Nephron (organoid): Measurements from ENCODE around the gene TRDN.

Experiments used
- H3K27ac Mint-ChIP-seq, 3 experiments: 2 replicates each; pipeline ENCODE4 v1.8.0; 2020; ENCODE audit warnings: mixed read lengths in 3 of 3, mild to moderate bottlenecking in 2 of 3, moderate library complexity in 1 of 3
- H3K27me3 Mint-ChIP-seq: 2 replicates; pipeline ENCODE4 v1.8.0; 2021; ENCODE audit warnings: low read depth, mild to moderate bottlenecking, moderate library complexity, mixed read lengths
- H3K36me3 Mint-ChIP-seq: 2 replicates; pipeline ENCODE4 v1.8.0; 2020; ENCODE audit warnings: low read depth, mixed read lengths
- H3K4me1 Mint-ChIP-seq: 2 replicates; pipeline ENCODE4 v1.8.0; 2020; ENCODE audit warnings: mixed read lengths
- H3K4me3 Mint-ChIP-seq, 3 experiments: 2 replicates each; pipeline ENCODE4 v1.8.0; 2020; ENCODE audit warnings: mild to moderate bottlenecking in 3 of 3, mixed read lengths in 3 of 3, moderate library complexity in 2 of 3
- H3K9me3 Mint-ChIP-seq: 2 replicates; pipeline ENCODE4 v1.8.0; 2020; ENCODE audit warnings: mixed read lengths
- TF ChIP-seq, protein P1 (sequence below), 3 experiments: fragments of 200-600 bp; sonication (generic); IDR thresholded peaks; one replicate each; pipeline ENCODE4 v1.5.0; 2021; ENCODE audit warnings: antibody characterized with exemption in 3 of 3; ENCODE audit not compliant: unreplicated experiment in 3 of 3

The TRDN gene

DNA sequence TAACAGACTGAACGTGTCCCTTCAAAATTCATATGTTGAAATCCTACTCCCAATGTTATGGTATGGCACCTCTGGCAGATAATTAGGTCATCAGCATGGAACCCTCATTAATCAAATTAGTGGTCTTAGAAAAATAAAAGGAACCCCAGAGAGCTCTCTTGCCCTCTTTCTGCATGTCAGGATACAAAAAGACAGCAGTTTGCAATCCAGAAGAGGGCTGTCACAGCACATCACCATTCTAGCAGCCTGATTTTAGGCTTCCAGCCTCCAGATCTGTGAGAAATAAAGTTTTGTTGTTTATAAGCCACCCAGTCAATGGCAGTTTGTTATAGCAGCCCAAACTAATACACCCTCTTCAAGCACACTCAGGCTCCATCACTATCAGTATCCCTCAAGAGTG is 292.9 kb downstream of the TRDN start:
- H3K27ac Mint-ChIP-seq, result no peak overlapping the region
- TF ChIP-seq, protein P1, sequence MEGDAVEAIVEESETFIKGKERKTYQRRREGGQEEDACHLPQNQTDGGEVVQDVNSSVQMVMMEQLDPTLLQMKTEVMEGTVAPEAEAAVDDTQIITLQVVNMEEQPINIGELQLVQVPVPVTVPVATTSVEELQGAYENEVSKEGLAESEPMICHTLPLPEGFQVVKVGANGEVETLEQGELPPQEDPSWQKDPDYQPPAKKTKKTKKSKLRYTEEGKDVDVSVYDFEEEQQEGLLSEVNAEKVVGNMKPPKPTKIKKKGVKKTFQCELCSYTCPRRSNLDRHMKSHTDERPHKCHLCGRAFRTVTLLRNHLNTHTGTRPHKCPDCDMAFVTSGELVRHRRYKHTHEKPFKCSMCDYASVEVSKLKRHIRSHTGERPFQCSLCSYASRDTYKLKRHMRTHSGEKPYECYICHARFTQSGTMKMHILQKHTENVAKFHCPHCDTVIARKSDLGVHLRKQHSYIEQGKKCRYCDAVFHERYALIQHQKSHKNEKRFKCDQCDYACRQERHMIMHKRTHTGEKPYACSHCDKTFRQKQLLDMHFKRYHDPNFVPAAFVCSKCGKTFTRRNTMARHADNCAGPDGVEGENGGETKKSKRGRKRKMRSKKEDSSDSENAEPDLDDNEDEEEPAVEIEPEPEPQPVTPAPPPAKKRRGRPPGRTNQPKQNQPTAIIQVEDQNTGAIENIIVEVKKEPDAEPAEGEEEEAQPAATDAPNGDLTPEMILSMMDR (IDR thresholded peaks at IDR 0.05; ENCODE audit: unreplicated experiment in 3 of 3), result no peak
- no peak overlapping the region for H3K4me3 Mint-ChIP-seq
- no peaks in the 10 kb centered on the region for H3K27me3 Mint-ChIP-seq
- H3K4me1 Mint-ChIP-seq, result no peaks in the 10 kb centered on the region
- no peaks in the 10 kb centered on the region for H3K9me3 Mint-ChIP-seq
- no peaks in the 10 kb centered on the region for H3K36me3 Mint-ChIP-seq

DNA sequence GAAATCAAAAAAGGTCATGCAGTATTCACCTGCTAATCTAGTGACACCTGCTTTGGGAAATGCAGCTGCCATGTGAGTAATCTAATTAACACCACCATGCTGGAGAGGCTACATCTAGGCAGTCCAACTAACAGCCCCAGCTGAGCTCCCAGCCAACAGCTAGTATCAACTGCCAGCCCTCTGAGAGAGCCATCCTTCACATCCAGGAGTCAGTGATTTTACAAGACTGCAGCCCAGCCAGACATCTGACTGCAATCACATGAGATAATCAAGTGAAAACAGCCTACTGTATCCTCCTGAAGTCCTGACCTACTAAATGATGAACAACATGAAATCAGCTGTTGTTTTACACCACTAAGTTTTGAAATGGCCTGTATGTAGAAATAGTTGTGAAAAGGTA is 298.4 kb downstream of the TRDN start:
- H3K27ac Mint-ChIP-seq, result no peak overlapping the region
- TF ChIP-seq, protein P1 (IDR thresholded peaks at IDR 0.05; ENCODE audit: unreplicated experiment in 3 of 3), result no peak
- no peaks in the 10 kb centered on the region for H3K36me3 Mint-ChIP-seq
- H3K4me3 Mint-ChIP-seq, result no peak overlapping the region
- H3K4me1 Mint-ChIP-seq, result no peaks in the 10 kb centered on the region
- no peaks in the 10 kb centered on the region for H3K9me3 Mint-ChIP-seq
- H3K27me3 Mint-ChIP-seq, result no peaks in the 10 kb centered on the region

DNA sequence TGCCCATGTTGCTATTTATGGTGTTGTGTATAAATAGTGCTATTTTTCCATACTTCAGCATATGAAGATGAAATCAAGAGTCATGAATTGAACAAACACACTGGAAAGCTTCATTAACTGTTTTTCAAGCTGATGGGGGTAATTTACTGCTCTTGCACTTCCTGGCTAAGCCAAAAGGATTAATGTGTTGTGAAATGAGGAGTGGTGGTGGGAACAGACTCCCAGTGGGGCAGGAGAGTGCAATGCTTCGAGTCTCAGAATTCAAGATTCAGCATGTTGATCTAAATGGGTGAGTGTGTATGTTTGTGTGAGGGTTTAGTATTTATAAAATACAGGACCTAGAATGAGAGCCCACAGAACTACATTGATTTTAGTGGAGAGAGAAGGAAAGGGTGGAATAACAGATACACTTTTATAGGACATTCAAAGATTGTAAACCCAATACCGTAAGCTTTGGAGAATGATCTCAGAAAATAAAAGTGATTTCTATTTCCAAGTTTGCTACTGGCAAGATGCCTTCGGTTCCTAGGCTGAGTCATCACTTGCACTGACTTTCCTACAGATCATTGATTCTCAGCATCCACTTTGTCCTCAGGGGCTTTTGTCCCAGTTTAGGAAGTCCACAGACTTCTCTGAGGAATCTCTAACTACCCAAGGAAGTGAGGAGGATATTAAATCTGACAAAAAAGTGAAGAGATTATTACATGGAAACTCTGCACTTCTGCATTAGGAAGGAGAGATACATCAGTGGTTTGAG is 303.6 kb downstream of the TRDN start:
- Mint-ChIP-seq H3K27ac (no peak overlapping the region), H3K4me3 (no peak overlapping the region), H3K9me3 (no peaks in the 10 kb centered on the region), H3K27me3 (no peaks in the 10 kb centered on the region), H3K4me1 (no peaks in the 10 kb centered on the region), H3K36me3 (no peaks in the 10 kb centered on the region)
- TF ChIP-seq, protein P1 (IDR thresholded peaks at IDR 0.05; ENCODE audit: unreplicated experiment in 3 of 3), result no peak

DNA sequence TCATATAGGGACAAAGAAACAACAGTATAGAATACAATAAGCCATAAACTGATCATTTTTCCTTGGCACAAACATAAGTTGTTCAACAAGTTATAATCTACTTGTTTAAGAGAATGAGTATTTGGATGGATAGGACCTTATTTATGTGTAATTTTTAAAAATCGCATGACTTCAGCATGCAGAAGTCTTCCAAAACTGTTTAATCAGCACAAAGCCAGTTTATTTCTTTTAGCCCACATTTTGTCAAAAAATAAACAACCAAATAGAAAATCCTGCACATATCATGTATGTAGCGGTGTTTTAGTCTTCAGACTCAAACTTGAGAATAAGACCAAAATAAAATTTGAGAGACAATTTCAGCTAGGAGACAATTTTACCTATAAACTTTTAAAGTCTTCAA is 304.7 kb downstream of the TRDN start:
- TF ChIP-seq, protein P1 (IDR thresholded peaks at IDR 0.05; ENCODE audit: unreplicated experiment in 3 of 3), result no peak

DNA sequence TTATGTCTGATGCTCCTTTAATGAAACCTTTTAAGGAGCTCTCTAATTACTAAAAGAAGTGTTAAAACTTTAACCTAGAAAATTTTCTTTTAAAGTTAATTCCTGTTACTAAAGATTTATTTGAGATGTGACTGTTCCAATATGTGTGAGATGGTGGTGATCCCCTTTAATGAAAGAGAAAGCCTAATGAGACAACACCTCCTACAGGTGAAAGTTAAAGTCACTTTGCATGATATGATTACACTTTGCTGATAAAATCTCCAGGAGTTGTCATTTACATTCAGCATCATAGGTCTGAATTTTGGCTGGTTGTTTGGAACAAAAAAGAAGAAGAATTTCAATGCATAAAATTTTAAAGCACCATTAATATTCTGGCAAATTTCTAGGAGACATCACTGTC is 307.4 kb downstream of the TRDN start:
- no peaks in the 10 kb centered on the region for H3K9me3 Mint-ChIP-seq
- H3K4me3 Mint-ChIP-seq, result no peak overlapping the region
- H3K27me3 Mint-ChIP-seq, result no peaks in the 10 kb centered on the region
- H3K27ac Mint-ChIP-seq, result no peak overlapping the region
- no peaks in the 10 kb centered on the region for H3K4me1 Mint-ChIP-seq
- TF ChIP-seq, protein P1 (IDR thresholded peaks at IDR 0.05; ENCODE audit: unreplicated experiment in 3 of 3), result no peak
- H3K36me3 Mint-ChIP-seq, result no peaks in the 10 kb centered on the region

More for the DNA sequence above, 304.7 kb downstream of the TRDN start:
- no peaks in the 10 kb centered on the region for H3K9me3 Mint-ChIP-seq
- no peak overlapping the region for H3K4me3 Mint-ChIP-seq
- H3K27ac Mint-ChIP-seq, result no peak overlapping the region
- no peaks in the 10 kb centered on the region for H3K36me3 Mint-ChIP-seq
- no peaks in the 10 kb centered on the region for H3K4me1 Mint-ChIP-seq
- H3K27me3 Mint-ChIP-seq, result no peaks in the 10 kb centered on the region
